Ectodermal cell (in vitro differentiated cells): ENCODE results near the gene PINLYP.
A peak's percentile ranks its signal among the peaks of the same experiment; 100 is the strongest.

ENCODE experiments used
- H3K27ac ChIP-seq: 2 replicates; pipeline ENCODE4 v1.7.0; 2013; ENCODE audit warnings: mild to moderate bottlenecking, low read depth, low read length; ENCODE audit not compliant: insufficient read depth, poor library complexity, severe bottlenecking
- H3K27me3 ChIP-seq: 2 replicates; pipeline ENCODE4 v1.7.0; 2013; ENCODE audit warnings: mild to moderate bottlenecking, low read length; ENCODE audit not compliant: insufficient read depth, control insufficient read depth, poor library complexity, severe bottlenecking
- H3K36me3 ChIP-seq: one replicate; pipeline ENCODE4 v1.7.0; 2013; ENCODE audit warnings: low read length; ENCODE audit not compliant: control insufficient read depth, insufficient read depth
- H3K4me1 ChIP-seq: one replicate; pipeline ENCODE4 v1.7.0; 2013; ENCODE audit warnings: low read length; ENCODE audit not compliant: control insufficient read depth, insufficient read depth
- H3K4me3 ChIP-seq: 2 replicates; pipeline ENCODE4 v1.7.0; 2013; ENCODE audit warnings: low read depth, low read length, control low read depth; ENCODE audit not compliant: insufficient read depth
- H3K9me3 ChIP-seq: 2 replicates; pipeline ENCODE4 v1.7.0; 2013; ENCODE audit warnings: mild to moderate bottlenecking, low read length, moderate library complexity; ENCODE audit not compliant: control insufficient read depth
- WGBS, 2 experiments: methylation state at CpG; one replicate each; pipeline ENCODE4 v1.1.7; 2013; ENCODE audit warnings: missing lambda C conversion rate in 2 of 2; 5-methylcytosine and 5-hydroxymethylcytosine counted together

Gene PINLYP

DNA sequence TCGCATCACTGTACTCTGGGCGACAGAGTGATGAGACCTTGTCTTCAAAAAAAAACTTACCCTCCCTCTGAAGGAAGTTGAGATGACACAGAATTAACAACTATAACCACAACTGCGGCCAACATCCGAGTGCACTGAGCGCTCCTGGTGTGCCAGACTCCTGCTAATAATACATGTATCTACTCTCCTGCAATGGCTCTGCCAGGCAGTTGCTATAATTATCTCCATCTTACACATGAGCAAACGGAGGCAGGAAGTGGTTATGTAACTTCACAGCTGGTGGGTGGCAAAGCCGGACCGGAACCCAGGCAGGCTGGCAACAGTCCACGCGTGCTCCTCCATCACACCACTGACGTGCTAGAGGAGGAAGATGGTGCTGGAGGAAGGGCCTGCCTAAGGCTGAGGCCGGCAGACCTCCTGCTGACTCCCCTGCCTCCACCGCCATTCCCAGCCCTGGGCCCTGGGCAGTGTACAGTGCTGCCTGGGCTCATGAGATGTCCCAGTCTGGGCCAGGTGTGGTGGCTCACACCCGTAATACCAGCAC is 12.8 kb upstream of the PINLYP start:
- Histone ChIP-seq H3K4me1 (no peaks in the 10 kb centered on the region), H3K9me3 (no peaks in the 10 kb centered on the region), H3K4me3 (no peak overlapping the region), H3K27me3 (no peaks in the 10 kb centered on the region), H3K36me3 (peaks cover 4% of the 10 kb centered on the region), H3K27ac (no peak overlapping the region)
- WGBS, 2 experiments, result 93 to 96% methylated on average over 14 of the region's 14 CpGs

DNA sequence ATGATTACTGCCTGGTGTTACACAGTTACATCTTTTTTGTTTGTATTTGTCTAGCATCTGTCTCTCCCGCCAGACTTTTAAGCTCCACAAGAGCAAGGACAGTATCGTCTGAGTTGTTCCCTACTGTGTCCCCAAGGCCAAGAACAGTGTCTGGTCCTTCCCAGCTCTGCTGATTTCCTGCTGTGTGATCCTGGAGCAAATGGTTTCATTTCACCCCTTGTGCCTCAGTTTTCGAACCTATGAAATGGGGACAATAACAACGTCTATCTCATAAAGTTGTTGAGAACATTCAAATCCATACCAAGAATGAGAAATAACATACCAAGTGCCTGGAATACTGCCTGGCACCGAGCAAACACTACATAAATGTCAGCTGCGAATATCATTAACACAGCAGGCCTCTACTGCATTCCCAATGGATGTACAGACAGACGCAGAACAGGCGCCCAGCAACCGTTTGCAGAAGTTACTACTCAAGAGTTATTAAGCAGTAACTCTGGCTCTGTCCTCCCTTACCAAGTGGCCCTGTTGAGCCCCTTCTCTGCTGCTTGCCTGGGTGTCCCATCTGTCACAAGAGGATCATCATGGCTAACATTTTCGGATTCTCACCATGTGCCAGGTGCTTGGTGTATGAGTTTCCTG is 11.7 kb upstream of the PINLYP start:
- 84 to 86% methylated on average over 10 of the region's 10 CpGs for WGBS, 2 experiments
- H3K4me3 ChIP-seq, result no peak overlapping the region
- peaks cover 4% of the 10 kb centered on the region for H3K36me3 ChIP-seq
- no peaks in the 10 kb centered on the region for H3K27me3 ChIP-seq
- H3K9me3 ChIP-seq, result no peaks in the 10 kb centered on the region
- no peak overlapping the region for H3K27ac ChIP-seq
- no peaks in the 10 kb centered on the region for H3K4me1 ChIP-seq

DNA sequence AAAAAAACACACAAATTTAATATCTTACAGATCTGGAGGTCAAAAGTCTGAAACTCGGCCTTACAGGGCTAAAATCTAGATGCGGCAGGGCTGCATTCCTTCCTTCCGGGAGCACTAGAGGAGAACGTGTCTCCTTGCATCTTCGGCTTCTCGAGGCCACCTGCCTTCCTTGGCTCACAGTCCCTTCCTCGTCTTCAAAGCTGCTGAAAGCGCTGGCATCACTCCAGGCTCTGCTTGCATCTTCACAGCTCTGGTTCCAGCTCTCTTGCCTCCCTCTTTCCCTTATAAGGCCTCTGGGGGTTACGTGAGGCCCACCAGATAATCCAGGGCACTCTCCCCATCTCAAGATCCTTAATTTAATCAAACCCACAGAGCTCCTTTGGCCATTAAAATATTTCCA is 10.8 kb upstream of the PINLYP start:
- no peaks in the 10 kb centered on the region for H3K4me1 ChIP-seq
- WGBS, 2 experiments, result 94 to 95% methylated on average over 9 of the region's 9 CpGs
- no peaks in the 10 kb centered on the region for H3K9me3 ChIP-seq
- no peak overlapping the region for H3K4me3 ChIP-seq
- H3K36me3 ChIP-seq, result peaks cover 4% of the 10 kb centered on the region
- no peak overlapping the region for H3K27ac ChIP-seq
- H3K27me3 ChIP-seq, result no peaks in the 10 kb centered on the region

DNA sequence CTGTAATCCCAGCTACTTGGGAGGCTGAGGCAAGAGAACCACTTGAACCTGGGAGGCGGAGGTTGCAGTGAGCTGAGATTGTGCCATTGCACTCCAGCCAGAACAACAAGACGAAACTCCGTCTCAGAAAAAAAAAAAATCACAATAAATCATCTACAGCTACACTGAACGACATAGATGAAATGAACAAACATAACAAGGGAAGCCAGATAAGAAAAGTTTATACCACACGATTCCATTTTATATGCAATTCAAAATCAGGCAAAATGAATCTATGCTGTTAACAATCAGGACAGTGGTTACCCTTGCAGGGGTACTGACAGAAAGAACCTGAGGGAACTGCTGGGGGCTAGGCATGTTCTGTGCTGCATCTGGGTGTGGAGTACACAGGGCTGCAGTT is 5.9 kb upstream of the PINLYP start:
- Histone ChIP-seq H3K27me3 (no peaks in the 10 kb centered on the region), H3K36me3 (no peaks in the 10 kb centered on the region)
- 95% methylated on average over 5 of the region's 5 CpGs for WGBS, 2 experiments

DNA sequence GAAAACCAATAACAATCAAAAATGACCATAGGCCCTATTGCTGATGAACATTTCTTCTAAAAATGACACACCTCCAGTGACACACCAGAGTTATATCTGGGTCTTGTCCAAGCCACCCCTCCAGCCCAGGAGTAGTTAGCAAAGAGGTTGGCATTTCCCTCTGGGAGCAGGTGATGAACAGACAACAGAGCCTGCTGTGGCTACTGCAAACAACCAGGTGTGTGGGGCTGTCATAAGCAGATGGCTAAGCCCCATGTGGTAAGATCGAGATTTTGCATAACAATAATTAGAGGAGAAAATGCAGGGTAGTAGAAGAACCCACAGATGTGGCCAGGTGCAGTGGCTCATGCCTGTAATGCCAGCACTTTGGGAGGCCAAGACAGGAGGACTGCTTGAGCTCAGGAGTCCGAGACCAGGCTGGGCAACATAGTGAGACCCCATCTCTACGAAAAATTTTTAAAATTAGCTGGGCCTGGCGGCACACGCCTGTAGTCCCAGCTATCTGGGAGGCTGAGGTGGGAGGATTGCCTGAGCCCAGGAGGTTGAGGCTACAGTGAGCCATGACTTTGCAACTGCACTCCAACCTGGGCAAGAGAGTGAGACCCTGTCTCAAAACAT is 5.3 kb upstream of the PINLYP start:
- 91 to 94% methylated on average over 5 of the region's 5 CpGs for WGBS, 2 experiments
- Histone ChIP-seq H3K9me3 (no peaks in the 10 kb centered on the region), H3K27me3 (no peaks in the 10 kb centered on the region), H3K36me3 (no peaks in the 10 kb centered on the region), H3K4me1 (peaks cover 4% of the 10 kb centered on the region), H3K4me3 (no peak overlapping the region), H3K27ac (no peak overlapping the region)

More for the DNA sequence above, 5.9 kb upstream of the PINLYP start:
- H3K4me3 ChIP-seq, result no peak overlapping the region
- H3K9me3 ChIP-seq, result no peaks in the 10 kb centered on the region
- no peaks in the 10 kb centered on the region for H3K4me1 ChIP-seq
- no peak overlapping the region for H3K27ac ChIP-seq

DNA sequence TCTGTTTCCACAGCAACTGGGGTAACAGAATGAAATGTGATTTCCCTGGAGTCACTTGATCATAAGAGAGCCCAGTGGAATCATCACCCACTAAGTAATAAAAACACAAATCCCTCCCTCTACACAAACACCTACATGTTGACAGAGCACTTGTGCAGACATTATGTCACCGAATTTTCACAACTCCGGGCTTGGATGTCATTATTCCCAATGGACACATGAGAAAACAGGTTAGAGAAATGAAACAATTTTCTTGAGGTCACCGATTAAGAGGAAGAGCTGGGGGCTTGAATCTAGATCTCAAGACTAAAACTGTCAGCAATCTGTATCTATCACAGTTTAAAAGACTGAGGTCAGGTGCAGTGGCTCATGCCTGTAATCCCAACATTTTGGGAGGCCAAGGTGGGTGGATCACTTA is 3.4 kb upstream of the PINLYP start:
- Histone ChIP-seq H3K4me1 (peaks cover 4% of the 10 kb centered on the region), H3K9me3 (no peaks in the 10 kb centered on the region), H3K27me3 (no peaks in the 10 kb centered on the region), H3K36me3 (no peaks in the 10 kb centered on the region), H3K4me3 (no peak overlapping the region), H3K27ac (no peak overlapping the region)
- WGBS, 2 experiments, result 94 to 97% methylated on average over 3 of the region's 3 CpGs

DNA sequence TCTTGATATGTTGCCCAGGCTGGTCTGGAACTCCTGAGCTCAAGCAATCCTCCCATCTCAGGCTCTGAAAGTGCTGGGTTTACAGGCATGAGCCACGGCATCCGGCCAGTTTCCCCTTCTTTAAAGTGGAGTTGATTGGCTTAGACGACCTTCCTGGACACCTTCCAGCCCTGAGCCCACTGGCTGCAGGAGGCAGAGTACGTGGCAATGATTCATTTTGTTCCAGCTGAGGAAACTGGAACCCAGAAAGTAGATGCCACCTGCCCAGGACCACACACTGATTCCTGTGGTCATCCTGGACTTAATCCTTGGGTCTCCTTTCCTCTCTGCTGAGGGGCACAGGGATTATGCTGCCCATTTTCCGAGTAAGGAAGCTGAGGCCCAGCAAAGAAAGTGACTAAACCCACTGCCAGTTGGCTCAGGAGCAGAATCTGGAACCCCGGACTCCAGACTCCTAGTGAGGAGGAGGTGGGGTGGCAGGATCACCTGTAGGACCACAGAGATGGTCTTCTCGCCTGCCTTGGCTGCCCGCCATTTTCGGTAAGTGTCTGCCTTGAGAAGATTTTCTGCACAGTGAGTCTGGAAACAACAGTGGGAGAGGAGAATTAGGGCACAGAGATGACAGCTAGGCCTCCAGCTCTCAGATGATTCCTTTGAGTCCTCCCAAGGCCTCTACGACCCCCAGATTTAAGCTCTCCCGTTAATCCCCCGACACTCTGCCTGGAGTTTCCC is 1.0 kb upstream of the PINLYP start:
- no peaks in the 10 kb centered on the region for H3K36me3 ChIP-seq
- no peak overlapping the region for H3K27ac ChIP-seq
- no peaks in the 10 kb centered on the region for H3K9me3 ChIP-seq
- whole genome bisulfite sequencing, 2 experiments, result 66 to 67% methylated on average over 12 of the region's 12 CpGs
- peak overlapping the region; percentile 82 for H3K4me3 ChIP-seq
- peaks cover 4% of the 10 kb centered on the region for H3K4me1 ChIP-seq
- H3K27me3 ChIP-seq, result no peaks in the 10 kb centered on the region

DNA sequence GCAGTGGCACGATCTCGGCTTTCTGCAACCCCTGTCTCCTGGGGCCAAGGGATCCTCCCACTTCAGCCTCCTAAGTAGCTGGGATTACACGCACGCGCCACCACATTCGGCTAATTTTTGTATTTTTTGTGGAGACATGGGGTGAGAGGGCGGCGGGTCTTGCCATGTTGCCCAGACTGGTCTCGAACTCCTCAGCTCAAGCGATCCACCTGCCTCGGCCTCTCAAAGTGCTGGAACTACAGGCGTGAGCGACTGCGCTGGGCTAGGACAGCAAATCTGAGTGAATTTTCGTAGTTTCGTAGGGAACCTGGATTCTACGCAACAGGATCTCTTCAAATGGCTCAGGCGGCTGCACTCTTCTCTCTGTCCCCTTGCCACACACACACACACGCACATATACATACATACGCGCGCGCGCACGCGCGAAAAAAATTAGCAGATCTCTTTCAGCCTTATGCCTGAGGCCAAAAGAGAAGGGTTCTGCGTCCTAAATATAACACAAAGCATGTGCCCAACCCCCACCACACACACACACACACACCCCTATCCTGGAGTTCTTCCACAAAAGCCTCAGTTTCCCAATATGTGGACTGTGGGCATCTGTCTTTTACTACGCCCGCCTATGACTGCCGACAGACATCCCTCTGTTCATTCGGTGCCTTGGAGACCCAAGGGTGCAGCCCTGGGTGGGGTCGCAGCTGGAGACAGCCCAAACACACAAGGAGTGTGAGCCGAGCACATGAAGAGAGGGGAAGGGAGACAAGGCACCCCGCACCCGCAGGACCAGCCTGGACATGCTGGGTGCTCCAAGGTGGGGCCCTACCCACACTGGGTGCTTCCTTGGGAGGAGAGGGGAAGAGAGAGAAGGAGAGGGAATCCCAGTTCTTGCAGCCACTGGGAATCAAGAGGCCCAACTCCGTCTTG is 616 bp downstream of the PINLYP start:
- Histone ChIP-seq H3K9me3 (no peaks in the 10 kb centered on the region), H3K4me3 (peak overlapping the region; percentile 7), H3K4me1 (peaks cover 4% of the 10 kb centered on the region), H3K27ac (no peak overlapping the region), H3K27me3 (no peaks in the 10 kb centered on the region), H3K36me3 (no peaks in the 10 kb centered on the region)
- WGBS, 2 experiments, result 87 to 88% methylated on average over 37 of the region's 37 CpGs

DNA sequence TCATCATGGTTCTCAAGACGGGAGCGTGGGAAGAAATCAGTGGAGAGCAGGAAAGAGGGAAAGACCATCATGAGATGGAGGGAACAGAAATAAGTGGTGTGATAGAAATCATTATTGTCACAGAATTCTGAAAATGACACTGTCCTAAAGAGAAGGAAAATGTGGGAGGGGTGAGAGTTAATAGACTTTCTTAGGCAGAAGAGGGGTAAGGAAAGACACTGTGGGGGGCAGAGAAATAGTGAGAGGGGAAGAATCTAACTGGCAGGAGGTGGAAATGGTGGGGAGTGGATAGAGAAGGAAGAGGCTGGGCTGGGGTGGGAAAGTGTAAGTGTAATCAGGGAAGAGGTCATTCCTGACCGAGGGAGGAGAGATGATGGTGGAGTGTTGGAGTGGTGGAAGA is 3.2 kb downstream of the PINLYP start:
- 89 to 95% methylated on average over 3 of the region's 3 CpGs for WGBS, 2 experiments
- peaks cover 4% of the 10 kb centered on the region for H3K4me1 ChIP-seq
- no peaks in the 10 kb centered on the region for H3K9me3 ChIP-seq
- H3K27me3 ChIP-seq, result no peaks in the 10 kb centered on the region
- H3K27ac ChIP-seq, result no peak overlapping the region
- H3K4me3 ChIP-seq, result no peak overlapping the region
- H3K36me3 ChIP-seq, result no peaks in the 10 kb centered on the region
